GM12892 (cell line): Measurements from ENCODE around the gene SLC9A9.

Experiments used
- POLR2A ChIP-seq: IDR thresholded peaks from 2 replicates; pipeline ENCODE4 v1.6.1; 2011; ENCODE audit warnings: low read depth, low read length, control low read depth
- POLR2AphosphoS5 ChIP-seq: IDR thresholded peaks from 2 replicates; pipeline ENCODE4 v1.6.1; 2011; ENCODE audit warnings: low read depth, low read length, control low read depth
- TAF1 ChIP-seq: IDR thresholded peaks from 2 replicates; pipeline ENCODE4 v1.6.1; 2011; ENCODE audit warnings: low read depth, mild to moderate bottlenecking, control low read depth, low read length, borderline replicate concordance

GRCh38 chr3:143832433-143832832 is 15.8 kb downstream of the SLC9A9 start:
- TF ChIP-seq POLR2A (no peak), TAF1 (no peak), POLR2AphosphoS5 (no peak)
